LNCAP (cell line): Measurements from ENCODE around the gene AKR1C4.

Experiments used
- TF ChIP-seq, protein P1 (sequence below): fragments of 450-650 bp; IDR thresholded peaks from 2 replicates; pipeline ENCODE4 v1.5.1; 2017; ENCODE audit warnings: mild to moderate bottlenecking

AKR1C4 gene

GRCh38 chr10:5157501-5157900 is 39.1 kb upstream of the AKR1C4 start:
- TF ChIP-seq, protein P1, sequence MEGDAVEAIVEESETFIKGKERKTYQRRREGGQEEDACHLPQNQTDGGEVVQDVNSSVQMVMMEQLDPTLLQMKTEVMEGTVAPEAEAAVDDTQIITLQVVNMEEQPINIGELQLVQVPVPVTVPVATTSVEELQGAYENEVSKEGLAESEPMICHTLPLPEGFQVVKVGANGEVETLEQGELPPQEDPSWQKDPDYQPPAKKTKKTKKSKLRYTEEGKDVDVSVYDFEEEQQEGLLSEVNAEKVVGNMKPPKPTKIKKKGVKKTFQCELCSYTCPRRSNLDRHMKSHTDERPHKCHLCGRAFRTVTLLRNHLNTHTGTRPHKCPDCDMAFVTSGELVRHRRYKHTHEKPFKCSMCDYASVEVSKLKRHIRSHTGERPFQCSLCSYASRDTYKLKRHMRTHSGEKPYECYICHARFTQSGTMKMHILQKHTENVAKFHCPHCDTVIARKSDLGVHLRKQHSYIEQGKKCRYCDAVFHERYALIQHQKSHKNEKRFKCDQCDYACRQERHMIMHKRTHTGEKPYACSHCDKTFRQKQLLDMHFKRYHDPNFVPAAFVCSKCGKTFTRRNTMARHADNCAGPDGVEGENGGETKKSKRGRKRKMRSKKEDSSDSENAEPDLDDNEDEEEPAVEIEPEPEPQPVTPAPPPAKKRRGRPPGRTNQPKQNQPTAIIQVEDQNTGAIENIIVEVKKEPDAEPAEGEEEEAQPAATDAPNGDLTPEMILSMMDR, result no peak

DNA sequence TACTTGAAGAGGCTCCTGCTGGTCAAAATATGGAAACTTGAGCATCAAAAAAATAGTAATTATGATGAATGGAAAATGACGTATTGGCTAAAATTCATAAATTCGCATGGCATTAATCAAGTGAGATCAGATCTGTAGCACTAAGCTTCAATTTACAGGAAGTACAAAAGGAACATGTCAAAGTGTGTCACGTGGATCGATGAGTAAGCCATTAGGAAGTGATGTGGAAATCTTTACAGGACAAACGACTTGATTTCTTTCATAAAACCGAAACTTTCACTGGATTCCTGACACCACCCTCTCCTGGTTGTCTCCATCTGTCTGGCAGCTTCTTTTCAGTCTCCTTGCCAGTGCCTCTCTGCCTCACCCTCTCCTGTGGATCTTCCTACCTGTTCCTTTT is 37.5 kb upstream of the AKR1C4 start:
- TF ChIP-seq, protein P1, result no peak

DNA sequence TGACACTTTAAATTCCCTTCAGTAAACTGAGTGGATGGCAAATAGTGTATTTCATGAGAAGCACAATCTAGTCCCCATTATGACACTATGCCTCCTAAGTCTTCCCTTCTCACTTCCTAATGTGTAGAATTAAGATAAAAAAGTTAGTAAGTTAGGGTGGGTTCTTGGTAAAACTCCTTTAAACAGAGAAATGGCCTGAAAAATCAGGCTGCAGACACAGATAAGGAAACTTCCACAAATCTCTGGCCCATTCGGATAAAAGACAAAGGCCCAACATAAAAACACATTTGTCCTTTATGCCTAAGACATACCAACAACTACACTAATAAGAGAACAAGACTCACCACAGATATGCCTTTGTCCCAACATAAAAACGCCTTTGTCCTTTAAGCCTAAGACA is 33.1 kb upstream of the AKR1C4 start:
- TF ChIP-seq, protein P1, result no peak

GRCh38 chr10:5165738-5166137 is 30.9 kb upstream of the AKR1C4 start:
- TF ChIP-seq, protein P1, result no peak

GRCh38 chr10:5168897-5169420 is 27.7 kb upstream of the AKR1C4 start:
- TF ChIP-seq, protein P1, result no peak

DNA sequence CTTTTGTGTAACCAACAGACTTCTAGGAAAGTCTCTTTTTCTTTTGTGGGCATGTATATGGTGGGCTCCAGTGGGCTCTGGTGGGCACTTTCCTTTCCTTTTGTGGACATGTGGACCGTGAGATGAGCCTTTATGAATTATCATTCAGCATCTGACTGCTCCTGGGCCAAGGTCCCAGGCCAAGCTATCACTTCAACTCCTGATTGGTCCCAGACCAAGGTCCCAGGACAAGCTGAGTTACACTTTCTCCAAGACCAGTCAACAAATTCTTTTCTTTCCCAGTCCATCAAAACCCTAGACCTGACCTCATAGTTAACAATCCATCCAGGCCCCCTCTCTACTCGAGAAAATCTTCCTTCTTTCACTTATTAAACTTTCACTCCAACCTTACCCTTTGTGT is 12.7 kb upstream of the AKR1C4 start:
- TF ChIP-seq, protein P1, result no peak

- TF ChIP-seq, protein P1, result no peak
Measured at GRCh38 chr10:5184987-5185775, 11.5 kb upstream of the AKR1C4 start, which contains the start of gene AKR1C8. Gene AKR1C8 (minus strand): TSS chr10:5185150. CDS start chr10:5185104, 46 bp downstream.
